ENCODE results near the gene KRT20. TPM values are rescaled to one million over a fixed set of nuclear protein-coding genes. Genes with fewer than 3 reads are reported as not detected.

The KRT20 gene
- total and polyA plus RNA-seq, 2 donors (not counting 3 experiments of a cell fraction or from before 2014, with no cell fraction given) = not detected

GRCh38 chr17:40871316-40871715 is 13.7 kb downstream of the KRT20 start:
- Histone ChIP-seq H3K27me3 (ENCODE audit: control insufficient read depth in 2 of 2, insufficient read depth in 2 of 2, low read length in 2 of 2) (peaks cover 7 to 25% of the 10 kb centered on the region in 2 experiments), H3K4me3 (replicated peaks in 1 of 3; ENCODE audit: insufficient read depth in 1 of 3, low read depth in 1 of 3, low read length in 3 of 3) (no peak overlapping the region), H3K79me2 (ENCODE audit: control insufficient read depth, insufficient read depth, low read length) (no peaks in the 10 kb centered on the region), H3K36me3 (ENCODE audit: control insufficient read depth in 2 of 2, extremely low read depth in 1 of 2, insufficient read depth in 2 of 2, low read length in 2 of 2) (no peaks in the 10 kb centered on the region), H4K20me1 (replicated peaks; ENCODE audit: control insufficient read depth, extremely low read depth, insufficient read depth, low read length) (no peaks in the 10 kb centered on the region), H3K4me1 (ENCODE audit: control insufficient read depth, extremely low read depth, insufficient read depth, low read length) (no peaks in the 10 kb centered on the region), H3K27ac (ENCODE audit: insufficient read depth, low read depth, low read length) (no peak overlapping the region), H2AFZ (ENCODE audit: low read depth, low read length) (no peak overlapping the region), H3K9me1 (replicated peaks; ENCODE audit: control insufficient read depth, extremely low read depth, insufficient read depth, low read length) (no peaks in the 10 kb centered on the region), H3K9me3 (replicated peaks; ENCODE audit: control insufficient read depth, insufficient read depth, low read length) (no peaks in the 10 kb centered on the region), H3K9ac (replicated peaks; ENCODE audit: extremely low read depth, insufficient read depth, low read length) (no peak overlapping the region), H3K4me2 (ENCODE audit: insufficient read depth, low read length) (no peak overlapping the region)
- TF ChIP-seq POLR2AphosphoS5 (IDR thresholded peaks at IDR 0.05; ENCODE audit: insufficient read depth, low read depth, low read length) (no peak), MAX (IDR thresholded peaks at IDR 0.05; ENCODE audit: insufficient read depth, insufficient read length) (no peak), FOS (IDR thresholded peaks at IDR 0.05; ENCODE audit: borderline replicate concordance, insufficient read depth, low read length) (no peak), POLR2A (IDR thresholded peaks at IDR 0.05; ENCODE audit: low read depth, low read length) (no peak), JUN (IDR thresholded peaks at IDR 0.05; ENCODE audit: borderline replicate concordance, insufficient read depth, insufficient read length, low read depth) (no peak), MYC (IDR thresholded peaks at IDR 0.05; ENCODE audit: low read depth, low read length) (no peak), EZH2 (IDR thresholded peaks at IDR 0.05; ENCODE audit: borderline replicate concordance, low read depth, low read length, severe bottlenecking) (no peak)
- no peak for FAIRE-seq
- intact Hi-C loops (cut with micrococcal nuclease) (no loop called here), dilution Hi-C loops (cut with MboI; ENCODE audit: extremely low pct_ligation_motif_present, low sequenced_read_pairs) (no loop called here)
- ChIA-PET POLR2A (no interaction called here), CTCF (interaction anchor here (0.9 to 1.4 kb wide), 4 partner anchors 8 to 791 kb away, joined by 3 to 6 read pairs (median 4); no protein-coding TSS in a partner anchor)
- no TSS peak for BruUV-seq (replicated peaks)
- DNase-seq (ENCODE audit: low read depth, low spot score) = no peak

- FAIRE-seq (no peak), DNase-seq (ENCODE audit: low read depth, low spot score) (no peak)
- Histone ChIP-seq H3K27ac (ENCODE audit: insufficient read depth, low read depth, low read length) (no peak overlapping the region), H3K27me3 (ENCODE audit: control insufficient read depth in 2 of 2, insufficient read depth in 2 of 2, low read length in 2 of 2) (peaks cover 6 to 28% of the 10 kb centered on the region in 2 experiments), H3K9ac (replicated peaks; ENCODE audit: extremely low read depth, insufficient read depth, low read length) (no peak overlapping the region), H2AFZ (ENCODE audit: low read depth, low read length) (no peak overlapping the region), H3K36me3 (ENCODE audit: control insufficient read depth in 2 of 2, extremely low read depth in 1 of 2, insufficient read depth in 2 of 2, low read length in 2 of 2) (no peaks in the 10 kb centered on the region), H3K9me3 (replicated peaks; ENCODE audit: control insufficient read depth, insufficient read depth, low read length) (no peaks in the 10 kb centered on the region), H4K20me1 (replicated peaks; ENCODE audit: control insufficient read depth, extremely low read depth, insufficient read depth, low read length) (no peaks in the 10 kb centered on the region), H3K79me2 (ENCODE audit: control insufficient read depth, insufficient read depth, low read length) (no peaks in the 10 kb centered on the region), H3K9me1 (replicated peaks; ENCODE audit: control insufficient read depth, extremely low read depth, insufficient read depth, low read length) (no peaks in the 10 kb centered on the region), H3K4me3 (replicated peaks in 1 of 3; ENCODE audit: insufficient read depth in 1 of 3, low read depth in 1 of 3, low read length in 3 of 3) (no peak overlapping the region), H3K4me2 (ENCODE audit: insufficient read depth, low read length) (no peak overlapping the region), H3K4me1 (ENCODE audit: control insufficient read depth, extremely low read depth, insufficient read depth, low read length) (no peaks in the 10 kb centered on the region)
- TF ChIP-seq JUN (IDR thresholded peaks at IDR 0.05; ENCODE audit: borderline replicate concordance, insufficient read depth, insufficient read length, low read depth) (no peak), POLR2A (IDR thresholded peaks at IDR 0.05; ENCODE audit: low read depth, low read length) (no peak), CTCF (IDR thresholded peaks at IDR 0.05; ENCODE audit: extremely low read depth in 1 of 2, insufficient read depth in 1 of 2, low read depth in 1 of 2, low read length in 2 of 2) (no peak), MAX (IDR thresholded peaks at IDR 0.05; ENCODE audit: insufficient read depth, insufficient read length) (no peak), GATA2 (IDR thresholded peaks at IDR 0.05; ENCODE audit: insufficient read depth, insufficient read length, low read depth, low read length) (no peak), FOS (IDR thresholded peaks at IDR 0.05; ENCODE audit: borderline replicate concordance, insufficient read depth, low read length) (no peak), MYC (IDR thresholded peaks at IDR 0.05; ENCODE audit: low read depth, low read length) (no peak), POLR2AphosphoS5 (IDR thresholded peaks at IDR 0.05; ENCODE audit: insufficient read depth, low read depth, low read length) (no peak), EZH2 (IDR thresholded peaks at IDR 0.05; ENCODE audit: borderline replicate concordance, low read depth, low read length, severe bottlenecking) (no peak)
- dilution Hi-C loops (cut with MboI; ENCODE audit: extremely low pct_ligation_motif_present, low sequenced_read_pairs) (no loop called here), intact Hi-C loops (cut with micrococcal nuclease) (no loop called here)
- ChIA-PET CTCF (no interaction called here), POLR2A (no interaction called here)
- no TSS peak for BruUV-seq (replicated peaks)
These were observed 14.9 kb downstream of the KRT20 start for GRCh38 chr17:40870136-40870535.

Measured in endothelial cell of umbilical vein (primary cell).